HEK293T (cell line): Measurements from ENCODE around the gene EDN3.

Source experiments
- ELF4 ChIP-seq: fragments of 450-650 bp; IDR thresholded peaks from 2 replicates; pipeline ENCODE4 v1.6.1; 2017; ENCODE audit warnings: antibody characterized with exemption
- FOXK2 ChIP-seq: fragments of 450-650 bp; IDR thresholded peaks from 2 replicates; pipeline ENCODE4 v1.6.1; 2016; ENCODE audit warnings: mild to moderate bottlenecking
- FOXM1 ChIP-seq: fragments of 450-650 bp; IDR thresholded peaks from 2 replicates; pipeline ENCODE4 v1.6.1; 2017; ENCODE audit warnings: mild to moderate bottlenecking, borderline replicate concordance
- L3MBTL2 ChIP-seq: fragments of 450-650 bp; conservative IDR thresholded peaks from 2 replicates; pipeline ENCODE4 v1.6.1; 2016; ENCODE audit warnings: mild to moderate bottlenecking
- NFRKB ChIP-seq: fragments of 450-650 bp; IDR thresholded peaks from 2 replicates; pipeline ENCODE4 v1.6.1; 2016; ENCODE audit warnings: mild to moderate bottlenecking, moderate library complexity
- SP1 ChIP-seq: fragments of 450-650 bp; IDR thresholded peaks from 2 replicates; pipeline ENCODE4 v1.6.1; 2017
- SUZ12 ChIP-seq: fragments of 450-650 bp; IDR thresholded peaks from 2 replicates; pipeline ENCODE4 v1.6.1; 2016; ENCODE audit warnings: mild to moderate bottlenecking
- TARDBP ChIP-seq: fragments of 450-650 bp; IDR thresholded peaks from 2 replicates; pipeline ENCODE4 v1.6.1; 2016
- TF ChIP-seq, protein P1 (sequence below): fragments of 450-650 bp; IDR thresholded peaks from 2 replicates; pipeline ENCODE4 v1.6.1; 2016

DNA sequence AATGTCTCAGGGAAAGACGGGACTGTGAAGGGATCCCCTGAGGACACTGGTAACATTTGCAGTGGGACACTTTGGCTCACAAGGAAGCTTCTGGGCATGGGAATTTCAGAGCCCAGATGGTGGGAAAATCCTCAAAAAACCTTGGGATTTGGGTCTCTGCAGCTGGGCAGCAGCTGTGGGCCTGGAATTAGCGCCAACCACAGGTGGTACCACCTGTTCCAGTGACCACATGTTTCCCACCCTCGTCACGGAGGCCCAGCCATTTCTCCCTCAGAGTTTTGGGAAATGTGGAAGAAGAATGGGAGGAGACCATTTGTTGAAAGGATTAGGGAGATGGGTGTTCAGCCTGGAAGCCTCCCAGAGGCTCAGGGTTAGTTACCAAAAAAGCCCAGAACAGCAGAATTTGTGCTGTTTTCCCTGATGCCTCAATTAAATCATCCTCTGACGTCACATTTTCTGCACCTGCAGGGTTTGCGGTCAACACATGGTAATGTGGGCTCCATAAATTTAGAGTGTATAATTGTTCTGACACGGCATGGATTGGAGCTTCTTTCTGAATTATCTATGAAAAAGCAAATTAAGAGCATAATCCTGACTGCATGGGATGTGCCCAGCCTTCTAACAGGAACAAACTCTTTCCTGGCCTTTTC is 34.4 kb downstream of the EDN3 start:
- no peak for TF ChIP-seq SUZ12
- TF ChIP-seq FOXK2: no peak
- no peak for TF ChIP-seq ELF4
- TF ChIP-seq L3MBTL2: no peak
- TF ChIP-seq, protein P1, sequence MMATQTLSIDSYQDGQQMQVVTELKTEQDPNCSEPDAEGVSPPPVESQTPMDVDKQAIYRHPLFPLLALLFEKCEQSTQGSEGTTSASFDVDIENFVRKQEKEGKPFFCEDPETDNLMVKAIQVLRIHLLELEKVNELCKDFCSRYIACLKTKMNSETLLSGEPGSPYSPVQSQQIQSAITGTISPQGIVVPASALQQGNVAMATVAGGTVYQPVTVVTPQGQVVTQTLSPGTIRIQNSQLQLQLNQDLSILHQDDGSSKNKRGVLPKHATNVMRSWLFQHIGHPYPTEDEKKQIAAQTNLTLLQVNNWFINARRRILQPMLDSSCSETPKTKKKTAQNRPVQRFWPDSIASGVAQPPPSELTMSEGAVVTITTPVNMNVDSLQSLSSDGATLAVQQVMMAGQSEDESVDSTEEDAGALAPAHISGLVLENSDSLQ: no peak
- TF ChIP-seq FOXM1: no peak
- no peak for TF ChIP-seq SP1
- TF ChIP-seq NFRKB: no peak
- no peak for TF ChIP-seq TARDBP
